Suprapubic skin (tissue), 4 donors: ENCODE data around the gene FRY.

Source experiments
- EP300 ChIP-seq: sonication (generic); formaldehyde crosslinking; IDR thresholded peaks from one replicate; pipeline ENCODE4 v1.6.1; 2017; ENCODE audit warnings: antibody characterized with exemption
- POLR2A ChIP-seq, 2 donors: fragments of 450-650 bp; IDR thresholded peaks; one replicate each; pipeline ENCODE4 v1.6.1; 2017; ENCODE audit warnings: antibody characterized with exemption in 2 of 2, mild to moderate bottlenecking in 2 of 2, moderate library complexity in 2 of 2
- POLR2AphosphoS5 ChIP-seq, 3 donors: sonication (generic); formaldehyde crosslinking; IDR thresholded peaks; one replicate each; pipeline ENCODE4 v1.6.1; 2017; ENCODE audit warnings: antibody characterized with exemption in 3 of 3
- TF ChIP-seq, protein P1 (sequence below), 2 donors: fragments of 200-600 bp in 1 of 2; fragments of 450-650 bp in 1 of 2; sonication (generic) in 1 of 2; IDR thresholded peaks; one replicate each; pipeline ENCODE4 v1.5.1; 2016 to 2019; ENCODE audit warnings: antibody characterized with exemption in 2 of 2, mild to moderate bottlenecking in 1 of 2, moderate library complexity in 1 of 2

DNA sequence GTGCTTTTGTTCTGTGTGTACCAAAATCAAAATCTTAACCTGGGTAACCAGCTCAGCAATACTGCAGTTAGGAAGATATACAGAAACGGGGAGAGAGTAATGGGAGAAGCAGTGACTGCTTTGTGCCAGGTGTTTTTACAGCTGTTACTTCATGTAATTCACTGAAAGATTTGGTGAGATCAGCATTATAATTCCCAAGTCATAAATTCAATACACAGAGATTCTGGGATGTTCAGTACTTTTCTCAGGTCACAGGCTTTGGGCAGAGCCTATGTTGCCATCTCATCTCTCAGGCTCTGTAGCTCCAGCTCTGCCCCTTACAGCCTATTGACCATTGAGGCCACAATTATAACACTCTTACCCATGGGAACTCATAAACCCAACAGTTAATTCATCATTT lies 145.1 kb downstream of the FRY start:
- TF ChIP-seq, protein P1, sequence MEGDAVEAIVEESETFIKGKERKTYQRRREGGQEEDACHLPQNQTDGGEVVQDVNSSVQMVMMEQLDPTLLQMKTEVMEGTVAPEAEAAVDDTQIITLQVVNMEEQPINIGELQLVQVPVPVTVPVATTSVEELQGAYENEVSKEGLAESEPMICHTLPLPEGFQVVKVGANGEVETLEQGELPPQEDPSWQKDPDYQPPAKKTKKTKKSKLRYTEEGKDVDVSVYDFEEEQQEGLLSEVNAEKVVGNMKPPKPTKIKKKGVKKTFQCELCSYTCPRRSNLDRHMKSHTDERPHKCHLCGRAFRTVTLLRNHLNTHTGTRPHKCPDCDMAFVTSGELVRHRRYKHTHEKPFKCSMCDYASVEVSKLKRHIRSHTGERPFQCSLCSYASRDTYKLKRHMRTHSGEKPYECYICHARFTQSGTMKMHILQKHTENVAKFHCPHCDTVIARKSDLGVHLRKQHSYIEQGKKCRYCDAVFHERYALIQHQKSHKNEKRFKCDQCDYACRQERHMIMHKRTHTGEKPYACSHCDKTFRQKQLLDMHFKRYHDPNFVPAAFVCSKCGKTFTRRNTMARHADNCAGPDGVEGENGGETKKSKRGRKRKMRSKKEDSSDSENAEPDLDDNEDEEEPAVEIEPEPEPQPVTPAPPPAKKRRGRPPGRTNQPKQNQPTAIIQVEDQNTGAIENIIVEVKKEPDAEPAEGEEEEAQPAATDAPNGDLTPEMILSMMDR (IDR thresholded peaks at IDR 0.05): no peak
- TF ChIP-seq POLR2A (IDR thresholded peaks at IDR 0.05) (no peak), EP300 (no peak), POLR2AphosphoS5 (IDR thresholded peaks at IDR 0.05) (no peak)
